IPS-20b (cell line): ENCODE data around the gene CENPP.

ENCODE experiments used
- H3K27ac ChIP-seq: one replicate; pipeline ENCODE4 v1.5.1; 2013; ENCODE audit warnings: low read length
- H3K27me3 ChIP-seq: 2 replicates; pipeline ENCODE4 v1.6.1; 2013; ENCODE audit warnings: mild to moderate bottlenecking, low read length, inconsistent platforms; ENCODE audit not compliant: insufficient read depth
- H3K36me3 ChIP-seq: 2 replicates; pipeline ENCODE4 v1.6.1; 2013; ENCODE audit warnings: low read depth, mild to moderate bottlenecking, inconsistent platforms, low read length, moderate library complexity; ENCODE audit not compliant: insufficient read depth
- H3K4me1 ChIP-seq: 2 replicates; pipeline ENCODE4 v1.6.1; 2013; ENCODE audit warnings: mild to moderate bottlenecking, control low read depth, inconsistent platforms, low read length, moderate library complexity; ENCODE audit not compliant: insufficient read depth
- H3K4me3 ChIP-seq: 2 replicates; pipeline ENCODE4 v1.5.1; 2013; ENCODE audit warnings: mild to moderate bottlenecking, low read length, inconsistent platforms
- H3K9ac ChIP-seq: 2 replicates; pipeline ENCODE4 v1.6.1; 2013; ENCODE audit warnings: low read depth, mild to moderate bottlenecking, inconsistent platforms, low read length, moderate library complexity
- H3K9me3 ChIP-seq: 2 replicates; pipeline ENCODE4 v1.6.1; 2013; ENCODE audit warnings: mild to moderate bottlenecking, low read depth, low read length, inconsistent platforms; ENCODE audit not compliant: insufficient read depth

Gene CENPP

DNA sequence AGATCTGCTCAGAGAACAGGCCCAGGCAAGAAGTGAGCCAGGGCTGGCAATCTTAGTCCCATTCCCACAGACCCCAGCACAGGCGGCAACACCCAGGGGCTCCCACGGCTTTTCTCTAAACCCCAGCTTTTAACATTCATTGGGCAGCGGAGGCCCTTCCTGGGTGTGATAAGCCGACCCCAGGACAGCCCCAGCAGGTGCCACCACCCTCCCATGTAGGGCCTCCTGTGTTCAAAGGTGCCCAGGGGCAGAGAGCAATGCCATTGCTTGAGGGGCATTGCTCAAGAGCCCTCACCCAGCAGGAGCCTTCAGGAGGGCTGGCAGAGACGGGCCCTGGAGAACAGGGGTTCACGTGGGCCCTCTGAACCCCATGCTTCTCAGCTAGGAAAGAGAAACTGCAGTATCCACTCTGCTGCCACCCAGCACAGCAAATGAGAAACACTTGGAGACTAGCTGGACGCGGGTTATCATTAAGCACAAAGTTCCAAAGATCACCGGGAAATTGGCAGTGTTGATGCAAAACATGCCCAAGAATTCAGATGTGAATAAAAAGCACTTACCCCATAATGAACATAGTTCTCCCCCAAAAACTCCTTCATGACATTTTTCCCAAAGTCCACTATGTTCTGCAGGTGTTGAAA, 330.3 kb downstream of the CENPP start:
- no peak overlapping the region for H3K9ac ChIP-seq
- no peaks in the 10 kb centered on the region for H3K27me3 ChIP-seq
- no peak overlapping the region for H3K4me3 ChIP-seq
- H3K27ac ChIP-seq, result no peak overlapping the region
- no peaks in the 10 kb centered on the region for H3K4me1 ChIP-seq
- H3K36me3 ChIP-seq, result peaks cover 15% of the 10 kb centered on the region; the same call in 1 of the 2 replicates
- no peaks in the 10 kb centered on the region for H3K9me3 ChIP-seq

DNA sequence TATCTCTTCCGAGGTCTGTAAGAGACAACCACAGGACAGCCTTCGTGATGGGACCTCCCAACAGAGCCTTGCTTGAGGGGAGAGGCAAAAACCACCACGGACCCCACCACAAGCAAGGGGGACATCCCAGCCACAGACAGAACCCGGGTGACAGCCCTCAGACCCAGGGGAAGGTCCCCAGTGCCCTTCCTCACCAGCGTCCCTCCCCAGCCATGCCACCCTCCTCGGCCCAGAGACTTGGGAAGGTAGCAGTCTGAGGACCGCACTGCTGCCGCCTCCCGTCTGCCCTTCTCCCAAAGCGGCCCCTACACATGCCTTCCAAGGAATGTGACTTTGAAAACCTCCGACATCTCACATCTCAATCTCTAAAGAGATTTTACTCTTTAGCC, 330.8 kb downstream of the CENPP start:
- Histone ChIP-seq H3K9me3 (no peaks in the 10 kb centered on the region), H3K4me1 (no peaks in the 10 kb centered on the region), H3K4me3 (no peak overlapping the region), H3K27me3 (no peaks in the 10 kb centered on the region), H3K36me3 (peaks cover 15% of the 10 kb centered on the region; the same call in 1 of the 2 replicates), H3K9ac (no peak overlapping the region), H3K27ac (no peak overlapping the region)

DNA sequence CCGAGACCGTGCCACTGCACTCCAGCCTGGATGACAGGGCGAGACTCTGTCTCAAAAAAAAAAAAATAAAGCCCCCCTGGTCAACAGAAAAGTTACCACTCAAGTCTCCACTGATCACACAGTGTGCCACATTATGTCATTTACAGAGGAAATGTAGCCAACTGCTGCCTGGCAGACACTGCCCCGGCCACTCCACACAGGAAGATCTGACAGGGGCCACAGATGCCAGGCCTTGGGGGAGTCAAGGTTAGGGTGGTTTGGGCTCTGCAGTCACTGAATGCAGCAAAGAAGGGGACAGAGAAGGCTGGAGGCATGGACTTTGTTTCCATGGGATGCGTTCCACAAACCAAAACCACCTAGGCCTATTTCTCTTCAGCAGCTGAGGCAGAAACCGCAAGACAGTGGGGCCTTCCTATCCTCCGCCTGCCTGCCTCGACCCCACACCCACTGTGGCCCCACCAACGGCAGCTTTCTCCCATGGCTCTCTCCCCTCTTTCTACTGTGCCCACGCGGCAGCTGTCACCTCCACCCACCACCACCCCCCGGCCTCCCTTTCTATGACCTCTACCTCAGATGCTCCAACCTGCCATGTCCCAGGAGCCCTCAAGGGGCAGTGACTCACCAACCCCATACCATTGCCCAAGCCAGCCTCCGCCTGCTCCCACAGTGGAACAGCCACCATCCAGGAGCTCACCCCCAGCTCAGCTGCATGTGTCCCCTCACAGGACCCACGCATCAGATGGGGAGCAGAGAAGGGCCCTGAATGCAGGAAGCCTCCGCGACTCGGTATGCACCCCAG, 331.7 kb downstream of the CENPP start:
- no peak overlapping the region for H3K27ac ChIP-seq
- H3K4me1 ChIP-seq, result no peaks in the 10 kb centered on the region
- H3K36me3 ChIP-seq, result peaks cover 15% of the 10 kb centered on the region; the same call in 1 of the 2 replicates

DNA sequence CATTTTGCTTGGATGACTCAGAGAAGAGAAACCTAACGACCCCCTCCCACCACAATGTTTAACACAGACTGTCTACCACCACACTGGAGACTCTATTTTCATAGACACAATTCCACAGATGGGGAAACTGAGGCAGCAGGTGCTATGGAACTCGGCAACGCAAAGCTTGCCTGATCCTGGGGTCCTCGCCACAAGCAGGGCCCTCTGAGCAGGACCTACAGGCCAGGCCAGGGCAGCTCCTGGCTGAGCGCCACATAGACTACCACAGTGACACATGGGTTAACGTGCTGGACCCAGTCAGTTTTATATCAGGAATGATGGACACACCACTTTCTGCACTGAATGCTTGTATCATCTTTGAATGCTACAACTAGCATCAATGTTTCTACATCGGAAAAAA, 332.4 kb downstream of the CENPP start:
- no peak overlapping the region for H3K4me3 ChIP-seq
- H3K36me3 ChIP-seq, result peaks cover 15% of the 10 kb centered on the region; the same call in 1 of the 2 replicates
- H3K9ac ChIP-seq, result no peak overlapping the region
- H3K27me3 ChIP-seq, result no peaks in the 10 kb centered on the region
- H3K9me3 ChIP-seq, result no peaks in the 10 kb centered on the region
- H3K27ac ChIP-seq, result no peak overlapping the region
- H3K4me1 ChIP-seq, result no peaks in the 10 kb centered on the region

More for the DNA sequence above, 331.7 kb downstream of the CENPP start:
- Histone ChIP-seq H3K27me3 (no peaks in the 10 kb centered on the region), H3K4me3 (no peak overlapping the region), H3K9ac (no peak overlapping the region), H3K9me3 (no peaks in the 10 kb centered on the region)

DNA sequence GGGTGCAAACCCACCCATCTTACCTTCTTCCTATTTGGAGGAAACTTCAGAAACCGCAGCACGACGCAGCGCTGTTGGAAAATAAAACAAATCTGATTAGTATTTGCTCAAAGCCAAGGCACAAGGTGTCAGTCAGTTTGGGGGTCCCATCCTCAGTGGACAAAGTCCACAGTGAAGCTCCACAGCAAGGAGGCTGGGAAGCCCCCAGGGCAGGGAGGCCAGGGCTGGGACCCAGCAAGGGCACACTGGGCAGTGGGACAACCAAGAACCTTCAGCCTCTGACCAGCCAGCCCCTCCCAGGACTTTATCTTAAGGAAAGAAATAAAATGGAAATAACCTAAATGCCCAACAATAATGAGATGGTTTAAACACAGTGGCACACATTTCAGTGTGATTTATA, 332.9 kb downstream of the CENPP start:
- Histone ChIP-seq H3K9me3 (no peaks in the 10 kb centered on the region), H3K9ac (no peak overlapping the region), H3K27me3 (no peaks in the 10 kb centered on the region), H3K4me1 (no peaks in the 10 kb centered on the region), H3K27ac (no peak overlapping the region), H3K4me3 (no peak overlapping the region), H3K36me3 (peaks cover 15% of the 10 kb centered on the region; the same call in 1 of the 2 replicates)

DNA sequence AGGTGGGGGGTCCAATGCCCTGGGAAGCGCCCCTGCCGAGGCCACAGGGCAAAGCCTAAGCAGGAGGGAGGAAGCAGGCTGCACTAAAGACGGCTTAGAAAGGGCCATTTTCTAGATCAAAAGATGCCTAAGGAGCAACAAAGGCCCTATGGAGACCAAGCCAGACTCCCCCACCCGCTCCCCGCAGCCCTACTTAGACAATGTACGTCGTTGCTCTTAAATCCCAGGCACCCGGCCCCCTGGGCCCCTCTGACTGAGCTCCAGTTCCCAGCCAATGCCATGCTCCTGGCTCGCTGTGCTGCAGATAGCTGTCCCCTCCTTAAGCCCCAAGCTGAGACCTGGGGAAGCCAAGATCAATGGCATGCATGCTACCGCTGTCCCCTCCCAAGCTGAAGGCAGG, 333.8 kb downstream of the CENPP start:
- no peak overlapping the region for H3K4me3 ChIP-seq
- H3K9me3 ChIP-seq, result no peaks in the 10 kb centered on the region
- H3K27me3 ChIP-seq, result no peaks in the 10 kb centered on the region
- peaks cover 15% of the 10 kb centered on the region; the same call in 1 of the 2 replicates for H3K36me3 ChIP-seq
- H3K4me1 ChIP-seq, result no peaks in the 10 kb centered on the region
- no peak overlapping the region for H3K27ac ChIP-seq
- no peak overlapping the region for H3K9ac ChIP-seq

DNA sequence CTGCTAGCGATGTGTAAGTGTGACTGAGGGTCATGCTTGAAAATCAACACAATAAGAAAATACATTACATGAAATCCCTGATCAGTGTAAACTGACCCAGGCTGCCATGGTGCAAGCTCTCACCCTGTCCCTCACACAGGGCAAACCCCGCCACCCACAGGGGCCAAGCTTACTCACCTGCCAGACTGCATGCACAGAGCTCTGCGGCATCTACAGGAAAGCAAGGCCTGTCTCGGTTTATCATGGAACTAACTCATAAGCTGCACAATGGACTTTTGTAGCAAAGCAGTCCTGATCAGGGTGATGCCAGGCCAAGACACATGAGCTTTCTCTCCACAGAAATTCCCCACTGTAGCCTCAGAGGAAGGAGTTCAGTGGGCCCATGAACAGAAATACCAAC, 334.5 kb downstream of the CENPP start:
- H3K4me3 ChIP-seq, result no peak overlapping the region
- no peaks in the 10 kb centered on the region for H3K9me3 ChIP-seq
- H3K9ac ChIP-seq, result no peak overlapping the region
- H3K4me1 ChIP-seq, result peaks cover 3% of the 10 kb centered on the region; the same call in 1 of the 2 replicates
- H3K36me3 ChIP-seq, result peaks cover 14% of the 10 kb centered on the region; the same call in 1 of the 2 replicates
- H3K27me3 ChIP-seq, result no peaks in the 10 kb centered on the region
- H3K27ac ChIP-seq, result no peak overlapping the region

DNA sequence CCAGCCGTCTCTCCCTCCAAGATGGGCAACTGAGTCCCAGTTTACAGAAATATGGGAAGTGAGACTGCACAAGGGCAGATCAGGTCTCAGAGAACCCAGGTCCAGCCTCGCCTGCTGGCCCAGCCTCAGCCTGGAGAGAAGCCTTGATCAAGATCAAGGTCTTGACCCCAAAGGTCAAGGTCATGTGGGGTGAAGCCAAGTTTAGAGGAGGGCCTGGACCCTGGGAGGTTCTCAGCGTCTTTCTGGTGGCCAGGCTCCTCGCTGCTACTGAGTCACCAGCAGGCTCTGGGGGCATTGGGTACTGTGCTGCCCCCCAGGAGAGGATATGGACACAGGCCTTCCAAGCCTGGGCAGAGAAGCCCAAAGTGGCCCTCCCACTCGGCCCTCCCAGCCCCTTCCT, 335.4 kb downstream of the CENPP start:
- Histone ChIP-seq H3K27me3 (no peaks in the 10 kb centered on the region), H3K9ac (no peak overlapping the region; the same call in 1 of the 2 replicates), H3K4me1 (peaks cover 4% of the 10 kb centered on the region; the same call in 1 of the 2 replicates), H3K9me3 (no peaks in the 10 kb centered on the region), H3K27ac (no peak overlapping the region), H3K36me3 (peaks cover 12% of the 10 kb centered on the region; the same call in 1 of the 2 replicates), H3K4me3 (no peak overlapping the region)

DNA sequence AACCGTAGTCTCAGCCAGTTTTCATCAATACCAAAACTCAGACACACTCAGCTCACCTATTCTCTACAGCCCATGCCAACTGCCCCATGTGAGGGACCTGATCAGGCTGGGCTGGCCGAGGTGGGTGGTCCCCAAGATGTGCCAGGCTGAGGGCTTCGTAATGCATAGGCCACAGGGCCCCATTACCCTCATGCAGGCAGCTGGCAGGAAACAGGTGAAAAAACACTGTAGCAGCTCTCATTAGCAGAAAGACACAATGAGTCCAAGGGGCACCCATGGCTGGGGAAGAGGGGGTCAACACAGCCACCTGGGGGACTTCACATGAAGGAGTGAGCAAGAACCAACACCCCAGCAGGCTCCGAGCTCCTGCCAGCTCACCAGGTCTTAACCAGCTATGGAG, 336.0 kb downstream of the CENPP start:
- H3K27ac ChIP-seq, result no peak overlapping the region
- H3K9me3 ChIP-seq, result no peaks in the 10 kb centered on the region
- no peak overlapping the region for H3K9ac ChIP-seq
- H3K27me3 ChIP-seq, result no peaks in the 10 kb centered on the region
- peaks cover 4% of the 10 kb centered on the region; the same call in 1 of the 2 replicates for H3K4me1 ChIP-seq
- H3K36me3 ChIP-seq, result peaks cover 15% of the 10 kb centered on the region; the same call in 1 of the 2 replicates
- H3K4me3 ChIP-seq, result no peak overlapping the region

DNA sequence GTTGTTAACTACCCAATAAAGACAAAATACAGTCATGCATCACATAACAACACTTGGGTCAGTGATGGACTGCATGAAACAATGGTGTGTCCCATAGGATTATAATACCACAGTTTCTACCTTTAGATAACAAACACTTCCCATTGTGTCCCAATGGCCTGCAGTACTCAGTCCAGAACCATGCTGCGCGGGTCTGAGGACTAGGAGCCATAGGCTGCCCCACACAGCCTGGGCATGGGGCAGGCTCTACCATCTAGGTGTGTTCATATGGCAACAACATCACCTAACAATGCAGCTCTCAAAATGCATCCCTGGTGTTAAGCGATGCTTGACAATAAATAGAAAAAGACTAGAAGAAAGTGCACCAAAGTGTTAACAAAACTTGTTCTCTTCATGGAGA, 337.4 kb downstream of the CENPP start:
- Histone ChIP-seq H3K27me3 (no peaks in the 10 kb centered on the region), H3K4me1 (peaks cover 4% of the 10 kb centered on the region; the same call in 1 of the 2 replicates), H3K4me3 (no peak overlapping the region), H3K27ac (no peak overlapping the region), H3K9ac (no peak overlapping the region), H3K9me3 (no peaks in the 10 kb centered on the region), H3K36me3 (peaks cover 18% of the 10 kb centered on the region; the same call in 1 of the 2 replicates)

DNA sequence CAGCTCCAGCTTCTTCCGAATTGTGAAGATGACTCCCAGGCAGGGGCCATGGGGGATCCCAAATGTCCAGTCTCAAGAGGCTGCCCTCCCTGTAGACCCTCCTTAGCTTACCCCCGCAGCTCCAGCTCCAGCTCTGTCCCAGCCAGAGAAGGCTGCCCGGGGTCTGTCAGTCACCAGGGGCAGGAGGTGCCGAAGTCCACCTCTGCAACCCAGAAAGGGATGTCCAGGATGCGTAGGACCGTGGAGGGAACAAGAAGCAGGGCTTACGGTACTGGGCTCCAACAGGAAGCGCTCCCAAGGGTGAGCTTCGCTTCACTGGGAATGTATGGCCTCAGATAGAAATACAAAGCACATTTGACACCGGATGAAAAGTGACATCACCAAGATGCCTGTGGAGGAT, 338.2 kb downstream of the CENPP start:
- Histone ChIP-seq H3K27me3 (no peaks in the 10 kb centered on the region), H3K4me3 (no peak overlapping the region), H3K36me3 (peaks cover 13% of the 10 kb centered on the region; the same call in 1 of the 2 replicates), H3K9ac (no peak overlapping the region), H3K27ac (no peak overlapping the region), H3K4me1 (peaks cover 8% of the 10 kb centered on the region; the same call in 1 of the 2 replicates), H3K9me3 (no peaks in the 10 kb centered on the region)
